Measurements from ENCODE around the gene HEPACAM2.

HEPACAM2 gene

GRCh38 chr7:93150200-93150835 lies 76.0 kb downstream of the HEPACAM2 start:
- no peak for TF ChIP-seq CTCF (conservative IDR thresholded peaks at IDR 0.05; ENCODE audit: low read depth, low read length)
- H3K4me3 ChIP-seq (ENCODE audit: low read length) = no peak overlapping the region
- no peak for DNase-seq (ENCODE audit: low read depth)

DNA sequence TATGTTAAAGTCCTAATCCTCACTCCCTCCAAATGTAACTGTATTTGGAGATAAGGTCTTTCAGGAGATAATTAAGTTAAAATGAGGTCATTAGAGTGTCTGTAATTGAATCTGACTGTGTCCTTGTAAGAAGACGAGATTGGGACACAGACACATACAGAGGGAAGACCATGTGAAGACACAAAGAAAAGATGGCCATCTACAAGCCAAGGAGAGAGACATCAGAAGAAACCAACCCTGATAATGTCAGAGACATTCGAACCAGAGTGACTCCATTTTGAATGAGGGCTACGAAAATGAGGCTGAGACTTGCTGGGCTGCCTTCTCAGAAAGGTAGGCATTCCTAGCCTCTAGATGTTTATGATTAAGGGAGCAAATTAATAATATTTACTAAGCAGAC lies 77.5 kb downstream of the HEPACAM2 start:
- TF ChIP-seq CTCF (conservative IDR thresholded peaks at IDR 0.05; ENCODE audit: low read depth, low read length) = no peak
- H3K4me3 ChIP-seq (ENCODE audit: low read length) = no peak overlapping the region
- DNase-seq (ENCODE audit: low read depth) = no peak

DNA sequence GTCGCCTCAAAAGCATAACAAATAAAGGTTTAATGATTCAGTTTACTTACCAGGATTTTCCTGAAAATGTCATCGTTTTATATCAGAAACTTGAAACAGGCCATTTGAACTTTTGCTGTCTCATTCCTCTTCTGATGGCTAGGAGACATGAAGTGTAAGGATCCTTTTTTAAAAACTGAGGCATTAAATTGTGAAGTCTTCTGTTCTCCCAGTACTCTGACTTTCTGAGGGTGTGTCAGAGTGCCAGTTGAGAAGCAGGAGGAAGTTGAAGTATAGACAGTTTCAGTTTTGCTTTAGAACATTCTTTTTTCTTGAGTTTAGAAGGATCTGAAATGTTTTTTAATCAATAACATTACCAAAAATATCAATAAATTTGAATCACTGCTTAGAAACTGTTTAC lies 78.1 kb downstream of the HEPACAM2 start, which contains the start of gene SAMD9L:
TSS of gene SAMD9L (minus strand) at position 242 of the 400 bp plus-strand sequence. CDS start 12,414 bp downstream, outside the sequence.
- DNase-seq (ENCODE audit: low read depth) = no peak
- TF ChIP-seq CTCF (conservative IDR thresholded peaks at IDR 0.05; ENCODE audit: low read depth, low read length) = no peak
- no peak within 1 kb of the TSS for H3K4me3 ChIP-seq (ENCODE audit: low read length)

DNA sequence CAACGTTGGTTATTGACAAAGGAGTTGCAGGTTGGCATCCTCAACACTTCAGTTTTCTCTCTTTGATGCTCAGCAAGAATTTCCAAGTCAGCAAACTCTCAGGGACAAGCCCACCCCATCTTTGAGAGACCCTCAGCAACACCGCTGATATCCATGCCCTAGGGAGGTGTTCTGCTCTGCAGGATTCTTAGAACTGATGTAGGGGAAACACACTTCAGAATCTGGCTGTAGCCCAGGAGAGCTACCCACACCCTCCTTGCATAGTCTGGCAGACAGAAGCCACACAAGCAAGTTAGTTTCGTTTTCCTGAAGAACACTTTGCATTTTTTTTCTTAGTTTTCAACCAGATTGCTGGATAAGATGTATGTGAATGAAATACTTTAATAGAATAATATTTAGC lies 78.9 kb downstream of the HEPACAM2 start:
- no peak overlapping the region for H3K4me3 ChIP-seq (ENCODE audit: low read length)
- no peak for DNase-seq (ENCODE audit: low read depth)
- TF ChIP-seq CTCF (conservative IDR thresholded peaks at IDR 0.05; ENCODE audit: low read depth, low read length) = no peak

DNA sequence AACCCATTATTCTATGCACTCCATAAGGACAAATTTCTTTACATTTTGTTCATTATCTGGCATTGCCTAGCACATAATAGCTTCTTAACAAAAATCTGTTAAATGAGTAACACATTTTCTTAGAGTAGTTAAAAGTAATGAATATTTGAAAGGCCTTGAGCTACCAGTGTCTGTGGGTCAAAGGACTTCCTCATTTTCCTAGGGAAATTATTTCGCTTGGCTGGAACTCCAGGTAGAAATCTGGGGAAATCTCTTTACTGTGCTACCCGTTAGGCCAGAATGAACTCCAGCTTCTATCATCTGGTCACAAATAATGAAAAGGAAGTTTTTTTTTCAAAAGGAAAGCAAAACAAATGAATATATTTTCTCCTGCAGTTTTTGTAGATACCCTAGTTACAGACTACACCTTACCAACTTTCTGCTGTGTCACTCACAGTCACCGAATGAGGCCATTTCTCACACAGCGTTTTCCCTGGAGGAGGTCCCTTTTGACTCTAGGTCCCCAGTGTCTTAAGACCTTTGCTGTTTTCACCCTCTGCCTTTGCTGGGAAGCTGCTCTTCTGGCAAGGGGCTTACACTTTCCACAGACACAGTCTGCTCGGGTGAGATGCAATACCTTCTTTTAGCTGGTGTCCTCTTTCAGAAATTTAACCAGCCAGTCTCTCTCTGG lies 79.7 kb downstream of the HEPACAM2 start:
- H3K4me3 ChIP-seq (ENCODE audit: low read length) = no peak overlapping the region
- no peak for DNase-seq (ENCODE audit: low read depth)
- no peak for TF ChIP-seq CTCF (conservative IDR thresholded peaks at IDR 0.05; ENCODE audit: low read depth, low read length)

DNA sequence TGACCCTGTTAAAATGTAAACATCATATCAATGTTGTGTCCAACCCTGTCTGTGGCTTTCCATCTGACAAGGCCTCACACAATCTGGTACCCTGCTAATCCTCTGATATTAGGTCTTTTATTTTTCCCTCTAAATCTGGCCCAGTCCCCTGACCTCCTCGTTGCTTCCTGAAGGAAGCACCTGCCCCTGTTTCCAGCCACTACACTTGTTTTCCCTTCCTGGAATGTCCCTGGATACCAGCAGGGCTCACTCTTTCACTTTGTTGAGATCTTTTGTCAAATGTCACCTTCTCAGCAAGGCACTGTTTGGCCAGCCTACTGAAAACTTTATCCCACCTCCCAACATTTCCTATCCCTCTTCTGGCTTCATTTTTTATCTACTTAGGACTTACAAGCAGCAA lies 80.2 kb downstream of the HEPACAM2 start:
- no peak for DNase-seq (ENCODE audit: low read depth)
- no peak overlapping the region for H3K4me3 ChIP-seq (ENCODE audit: low read length)
- TF ChIP-seq CTCF (conservative IDR thresholded peaks at IDR 0.05; ENCODE audit: low read depth, low read length) = no peak

- no peak overlapping the region for H3K4me3 ChIP-seq (ENCODE audit: low read length)
- no peak for TF ChIP-seq CTCF (conservative IDR thresholded peaks at IDR 0.05; ENCODE audit: low read depth, low read length)
- no peak for DNase-seq (ENCODE audit: low read depth)
Measured at GRCh38 chr7:93145354-93145753, 80.9 kb downstream of the HEPACAM2 start.
